ENCODE results near the gene NOS1.

- no peak for TF ChIP-seq POLR2A (IDR thresholded peaks at IDR 0.05)
- TF ChIP-seq CTCF (IDR thresholded peaks at IDR 0.05) = no peak
- TF ChIP-seq POLR2AphosphoS5 (IDR thresholded peaks at IDR 0.05) = no peak
- TF ChIP-seq EP300 (IDR thresholded peaks at IDR 0.05) = no peak
These were observed 27.6 kb upstream of the NOS1 start for GRCh38 chr12:117388951-117389446.

Data from suprapubic skin (tissue), 4 donors.